Activated gamma-delta T cell treated with Interleukin-2 at 50 U/mL for 16 hours (primary cell): ENCODE results near the gene SLC6A19.

ENCODE experiments used
- DNase-seq: peaks from one replicate; pipeline ENCODE4 v3.0.0-alpha.2; 2020

SLC6A19 gene

GRCh38 chr5:1197876-1198666 is 3.3 kb upstream of the SLC6A19 start:
- no peak for DNase-seq

DNA sequence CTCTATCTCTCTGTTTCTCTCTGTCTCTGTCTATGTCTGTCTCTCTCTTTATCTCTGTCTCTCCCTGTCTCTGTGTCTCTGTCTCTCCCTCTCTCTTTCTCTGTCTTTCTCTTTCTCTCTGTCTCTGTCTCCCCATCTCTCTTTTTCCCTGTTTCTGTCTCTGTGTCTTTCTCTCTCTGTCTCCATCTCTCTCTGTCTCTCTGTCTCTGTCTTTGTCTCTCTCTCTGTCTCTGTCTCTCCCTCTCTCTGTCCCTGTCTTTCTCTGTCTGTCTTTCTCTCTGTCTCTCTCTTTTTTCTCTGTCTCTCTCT is 2.1 kb upstream of the SLC6A19 start:
- no peak for DNase-seq

GRCh38 chr5:1199649-1200494 is 1.5 kb upstream of the SLC6A19 start:
- no peak for DNase-seq

DNA sequence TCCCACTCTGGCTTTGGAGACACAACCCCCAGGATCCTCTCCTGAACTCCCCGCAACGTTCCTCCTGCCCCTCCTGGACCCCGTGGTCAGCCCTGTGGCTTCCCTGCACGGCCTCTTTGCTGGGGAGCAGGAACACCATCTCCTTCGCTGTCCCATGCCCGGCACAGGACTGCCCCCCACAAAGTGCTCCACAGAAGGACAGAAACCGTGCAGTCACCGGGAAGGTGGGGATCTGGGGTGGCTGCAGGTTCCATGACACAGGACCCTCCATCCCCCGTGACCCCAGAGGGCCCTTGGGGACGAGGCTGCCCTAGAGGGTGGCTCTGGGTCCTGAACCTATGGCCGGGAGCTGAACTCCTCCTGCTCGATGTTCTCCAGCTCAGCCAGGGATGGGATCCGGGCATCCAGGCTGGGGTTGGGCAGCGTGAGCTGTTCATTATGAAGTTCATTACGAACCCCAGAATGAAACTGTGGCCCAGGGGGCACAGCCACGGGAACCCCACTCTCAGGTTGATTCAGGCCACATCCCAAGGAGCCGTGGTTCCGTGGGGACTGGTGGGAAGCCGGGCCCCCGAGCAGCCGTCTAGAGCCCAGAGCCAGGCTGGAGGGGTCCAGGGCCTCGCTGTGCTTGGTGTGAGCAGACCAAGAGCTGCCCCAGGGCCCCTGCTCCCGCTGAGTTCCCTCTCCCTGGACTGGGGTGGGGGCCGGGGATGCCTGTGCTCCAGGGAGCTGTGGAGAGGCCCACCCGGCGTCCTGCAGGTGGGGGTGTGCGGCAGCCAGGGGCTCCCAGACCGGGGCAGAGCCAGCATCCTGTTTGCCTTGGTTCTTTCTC is 684 bp upstream of the SLC6A19 start:
- no peak for DNase-seq

DNA sequence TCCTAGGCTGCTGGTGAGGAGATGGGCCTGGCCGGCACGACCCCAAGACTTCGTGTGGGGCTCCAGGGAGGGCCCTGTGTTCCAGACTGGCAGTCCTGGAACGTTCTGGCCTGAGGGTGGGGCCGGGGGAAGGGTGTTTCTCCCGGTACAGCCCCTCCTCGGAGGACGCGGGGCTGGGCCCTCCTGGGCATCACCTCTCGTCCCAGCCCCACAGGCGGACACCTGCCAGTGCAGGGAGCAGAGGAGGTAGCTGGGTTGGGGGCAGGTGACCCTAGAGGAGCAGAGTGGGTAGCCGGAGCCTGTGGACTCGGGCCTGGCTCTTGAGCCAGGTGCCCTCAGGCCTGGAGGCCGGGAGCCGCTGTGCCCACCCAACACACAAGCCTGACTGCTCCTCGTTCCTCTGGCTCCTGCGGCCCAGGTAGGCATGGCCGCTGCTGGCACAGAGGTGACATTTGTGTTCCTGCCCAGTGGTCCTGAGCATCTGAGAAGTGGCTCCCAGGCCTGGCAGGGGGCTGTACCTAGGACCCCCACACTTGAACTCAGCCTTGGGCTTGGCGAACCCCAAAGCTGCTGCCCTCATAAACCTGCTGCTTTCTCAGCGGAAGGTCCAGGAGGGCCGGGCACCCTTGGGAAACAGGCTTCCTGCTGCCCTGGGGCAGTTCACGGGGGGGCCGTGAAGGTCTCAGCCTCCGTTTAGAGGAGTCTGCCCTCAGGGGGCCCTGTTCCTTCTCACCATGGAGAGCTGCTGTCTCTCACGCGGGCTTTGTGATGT is 817 bp downstream of the SLC6A19 start:
- no peak for DNase-seq

GRCh38 chr5:1202798-1203185 is 1.4 kb downstream of the SLC6A19 start:
- DNase-seq: no peak

DNA sequence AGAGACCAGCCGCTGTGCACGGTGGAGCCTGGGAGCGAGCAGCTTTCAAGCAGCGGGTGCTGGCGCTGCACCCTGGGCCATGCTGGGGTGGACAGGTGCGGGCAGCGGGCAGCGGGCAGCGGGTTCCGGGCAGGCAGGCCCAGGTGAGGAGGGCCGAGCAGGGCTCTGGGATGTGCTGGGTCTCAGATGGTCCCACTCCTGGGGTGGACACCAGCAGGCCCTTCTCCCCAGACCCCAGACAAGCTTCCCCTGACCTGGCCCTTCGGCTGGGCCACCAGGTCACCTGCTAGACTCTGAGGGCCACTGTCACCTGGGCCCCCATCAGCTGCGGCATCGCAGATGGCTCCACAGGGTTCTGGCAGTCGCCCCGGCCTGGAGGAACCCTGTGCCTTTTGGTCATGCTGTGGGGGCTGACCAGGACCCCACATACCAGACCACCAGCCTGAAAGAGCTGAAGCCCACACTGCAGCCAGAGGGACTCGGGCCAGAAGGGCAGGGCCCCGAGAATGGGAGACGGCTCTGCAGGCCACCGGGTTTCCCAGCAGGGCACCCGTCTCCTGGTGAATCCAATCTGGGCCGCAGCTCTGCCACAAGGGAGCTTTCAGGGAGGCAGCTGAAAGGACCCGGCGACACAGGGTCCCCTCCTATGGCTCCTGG is 2.0 kb downstream of the SLC6A19 start:
- no peak for DNase-seq

GRCh38 chr5:1203968-1204692 is 2.7 kb downstream of the SLC6A19 start:
- DNase-seq: no peak

- no peak for DNase-seq
These were observed 3.4 kb downstream of the SLC6A19 start for GRCh38 chr5:1204693-1205242.

- no peak for DNase-seq
These were observed 4.1 kb downstream of the SLC6A19 start for GRCh38 chr5:1205255-1206180.

GRCh38 chr5:1206521-1207412 is 5.4 kb downstream of the SLC6A19 start:
- no peak for DNase-seq

DNA sequence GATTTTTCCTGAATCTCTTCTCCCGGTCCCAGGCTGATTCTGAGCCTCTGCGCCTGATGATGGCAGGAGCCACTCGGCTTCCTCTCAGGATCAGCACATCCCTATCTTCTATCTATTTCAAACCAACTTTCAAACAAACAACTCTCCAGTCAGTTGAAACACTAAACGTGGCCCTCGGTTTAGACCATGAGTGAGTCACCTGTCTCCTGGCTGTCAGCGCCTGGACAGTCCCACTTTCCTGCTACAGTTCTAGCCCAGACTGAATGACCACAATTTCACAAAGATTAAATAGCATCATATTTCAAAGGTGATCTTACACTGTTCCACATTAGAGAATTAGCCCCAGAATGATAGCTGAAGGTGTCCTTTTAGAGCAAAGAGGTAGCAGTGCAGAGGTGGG is 6.2 kb downstream of the SLC6A19 start:
- no peak for DNase-seq

- no peak for DNase-seq
These were observed 6.9 kb downstream of the SLC6A19 start for GRCh38 chr5:1208221-1208742.

DNA sequence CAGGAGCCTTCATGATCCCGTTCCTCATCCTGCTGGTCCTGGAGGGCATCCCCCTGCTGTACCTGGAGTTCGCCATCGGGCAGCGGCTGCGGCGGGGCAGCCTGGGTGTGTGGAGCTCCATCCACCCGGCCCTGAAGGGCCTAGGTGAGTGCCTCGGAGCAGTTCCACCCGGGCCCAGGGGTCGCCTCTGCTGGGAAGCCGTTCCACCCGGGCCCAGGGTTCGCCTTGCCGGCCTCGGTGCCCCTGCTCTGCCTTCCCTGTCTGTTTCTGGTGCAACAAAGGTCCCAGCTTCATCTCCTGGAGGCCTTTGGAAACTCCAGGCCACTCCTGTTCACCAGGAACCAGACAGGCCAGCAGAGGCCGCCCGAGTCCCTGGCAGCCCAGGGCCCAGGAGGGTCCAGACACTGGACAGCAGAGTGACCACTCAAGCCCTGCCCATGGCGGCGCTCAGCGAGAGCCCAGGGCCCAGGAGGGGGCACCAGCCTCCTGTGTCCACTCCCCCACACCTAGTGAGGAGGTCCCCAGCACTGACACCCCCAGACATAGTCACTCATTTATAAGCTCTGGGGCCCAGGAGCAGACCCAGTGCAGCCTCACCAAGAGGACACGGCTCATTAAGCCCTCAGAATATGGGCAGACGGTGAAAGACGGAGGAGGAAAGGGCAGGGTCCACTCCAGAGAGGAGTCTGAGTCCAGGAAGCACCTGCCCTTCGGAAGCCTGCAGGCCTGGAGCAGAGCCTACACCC is 7.5 kb downstream of the SLC6A19 start:
- DNase-seq: no peak

DNA sequence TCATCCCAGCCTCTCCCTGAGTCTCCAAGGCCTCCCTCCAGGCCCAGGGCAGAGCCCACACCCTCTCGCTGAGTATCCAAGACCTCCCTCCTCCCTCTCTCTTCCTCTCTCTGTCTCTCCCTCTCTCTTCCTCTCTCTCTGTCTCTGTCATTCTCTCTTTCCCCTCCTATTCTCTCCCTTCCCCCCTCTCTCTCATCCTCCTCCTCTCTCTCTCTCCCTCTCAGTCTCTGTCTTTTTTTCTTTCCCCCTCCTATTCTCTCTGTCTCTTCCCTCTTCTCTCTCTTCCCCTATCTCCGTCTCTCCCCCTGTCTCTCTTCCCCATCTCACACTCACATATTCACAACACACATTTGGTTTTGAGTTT is 8.1 kb downstream of the SLC6A19 start:
- DNase-seq: no peak

GRCh38 chr5:1209896-1210776 is 8.7 kb downstream of the SLC6A19 start:
- DNase-seq: no peak

DNA sequence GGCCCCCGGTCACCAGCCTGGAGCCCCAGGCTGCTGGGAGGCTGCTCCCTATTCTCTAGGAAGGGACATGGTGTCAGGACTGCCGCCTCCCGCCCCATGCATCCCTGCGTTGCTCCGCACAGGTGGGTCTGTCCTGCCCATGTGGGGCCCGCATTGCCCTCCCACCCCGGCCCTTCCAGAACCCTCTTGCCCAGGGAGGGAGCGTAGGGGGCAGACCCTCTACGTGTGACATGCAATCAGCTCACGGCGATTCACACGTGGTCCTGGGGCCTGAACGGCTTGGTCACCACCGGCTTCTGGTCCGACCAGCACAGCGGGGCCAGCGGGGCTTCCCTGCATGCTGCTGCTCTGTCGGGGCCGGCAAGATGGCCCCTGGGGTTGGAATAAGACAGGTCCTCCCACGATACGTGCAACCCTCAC is 9.4 kb downstream of the SLC6A19 start:
- DNase-seq: no peak
